Limb (tissue), 2 donors: ENCODE measurements around the gene HDAC7.
A peak's percentile ranks its signal among the peaks of the same experiment; 100 is the strongest.
"Not testable (repeated sequence)": the region's sequence is repeated elsewhere in the genome, so short reads cannot be mapped to it uniquely, and the experiment has no call there.

ENCODE experiments used
- DNase-seq, 2 donors: peaks; one replicate each; pipeline ENCODE4 v3.0.0-alpha.2; 2016; ENCODE audit errors: extremely low spot score in 2 of 2

Gene HDAC7

DNA sequence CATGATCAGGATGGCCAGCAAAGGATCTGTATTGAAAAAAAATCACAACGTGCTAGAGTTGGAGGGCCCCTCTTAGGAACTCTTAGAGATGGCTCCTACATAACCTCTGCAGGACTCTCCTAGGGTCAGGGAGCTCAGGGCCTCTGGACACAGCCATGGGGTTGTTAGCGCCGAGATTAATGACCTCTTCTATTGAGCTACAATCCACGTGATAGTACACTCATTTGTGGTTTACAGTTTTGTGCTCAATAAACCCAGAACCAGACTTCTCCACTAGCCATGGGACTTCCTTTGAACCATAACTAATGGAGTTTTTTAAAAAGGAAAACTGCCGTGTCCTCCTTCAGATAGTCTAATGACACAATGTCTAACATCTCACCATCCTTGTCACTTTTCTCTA lies 29.6 kb upstream of the HDAC7 start:
- no peak for DNase-seq

DNA sequence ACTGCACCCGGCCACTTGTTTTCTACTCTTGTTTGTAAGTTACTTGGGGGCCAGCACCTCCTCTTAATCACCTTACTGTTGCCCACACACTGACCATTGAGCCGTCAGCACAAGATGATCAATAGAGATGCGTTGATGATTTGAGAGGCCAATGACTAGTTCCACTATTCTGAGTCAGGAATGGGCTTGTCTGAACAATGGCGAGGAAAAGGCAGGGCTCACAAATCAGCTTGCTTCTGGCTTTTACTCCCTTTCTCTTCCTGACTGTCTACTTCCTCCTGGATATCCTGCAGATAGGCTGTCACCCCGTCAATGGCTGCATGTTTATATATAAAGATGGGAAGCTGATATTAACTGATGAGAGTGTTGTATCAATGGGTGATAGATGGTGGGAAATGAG lies 29.1 kb upstream of the HDAC7 start:
- DNase-seq: no peak

DNA sequence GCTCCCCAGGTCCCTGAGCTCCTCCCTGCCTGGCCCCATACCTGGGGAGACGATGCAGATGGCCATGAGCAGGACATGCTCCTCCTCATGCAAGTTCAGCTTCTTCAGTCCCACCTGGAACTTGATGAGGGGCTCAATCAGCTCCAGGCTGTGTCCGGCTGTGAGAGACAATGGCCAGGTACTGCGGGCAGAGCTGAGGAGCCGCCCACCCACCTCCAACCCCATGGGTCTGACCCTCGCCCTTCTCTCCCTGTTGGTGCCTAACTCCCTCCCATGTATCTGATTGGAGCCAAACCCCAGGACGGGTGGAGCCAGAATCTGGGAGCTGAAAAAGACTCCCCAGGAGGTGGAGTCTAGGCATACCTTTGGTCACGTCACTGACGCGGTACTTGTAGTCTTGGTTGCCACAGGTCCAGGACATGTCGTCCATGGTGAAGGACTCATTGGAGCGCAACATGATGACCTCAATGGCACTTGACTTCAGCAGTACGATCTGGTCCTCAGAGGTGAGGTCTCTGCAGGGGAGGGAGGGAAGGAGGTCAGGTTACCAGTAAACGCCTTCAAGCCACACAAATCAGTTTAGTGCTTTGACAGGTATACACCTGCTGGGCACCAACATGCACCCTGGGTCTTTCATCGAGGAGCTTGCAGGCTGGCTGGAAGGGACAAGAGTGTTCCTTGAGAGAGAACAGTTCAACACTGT lies 26.7 kb upstream of the HDAC7 start:
- DNase-seq: no peak

DNA sequence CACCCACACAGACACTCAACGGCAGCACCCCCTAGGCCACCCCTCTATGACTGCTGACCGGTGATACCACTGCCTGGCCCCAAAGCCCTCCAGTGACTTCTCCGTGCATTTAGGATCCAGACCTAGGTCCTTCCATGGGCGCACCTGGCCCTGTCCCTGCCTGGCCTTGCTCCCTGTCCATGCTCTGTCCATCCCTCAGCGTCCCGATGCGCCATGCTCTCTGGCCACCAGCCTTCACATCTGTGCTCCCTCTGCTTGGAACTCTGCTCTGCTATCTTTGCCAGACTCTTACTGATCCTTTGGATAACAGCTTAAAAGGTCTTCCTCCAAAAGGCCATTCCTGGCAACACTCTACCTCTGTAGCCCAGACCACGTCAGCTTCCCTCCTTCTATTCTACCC lies 25.4 kb upstream of the HDAC7 start:
- DNase-seq: no peak

DNA sequence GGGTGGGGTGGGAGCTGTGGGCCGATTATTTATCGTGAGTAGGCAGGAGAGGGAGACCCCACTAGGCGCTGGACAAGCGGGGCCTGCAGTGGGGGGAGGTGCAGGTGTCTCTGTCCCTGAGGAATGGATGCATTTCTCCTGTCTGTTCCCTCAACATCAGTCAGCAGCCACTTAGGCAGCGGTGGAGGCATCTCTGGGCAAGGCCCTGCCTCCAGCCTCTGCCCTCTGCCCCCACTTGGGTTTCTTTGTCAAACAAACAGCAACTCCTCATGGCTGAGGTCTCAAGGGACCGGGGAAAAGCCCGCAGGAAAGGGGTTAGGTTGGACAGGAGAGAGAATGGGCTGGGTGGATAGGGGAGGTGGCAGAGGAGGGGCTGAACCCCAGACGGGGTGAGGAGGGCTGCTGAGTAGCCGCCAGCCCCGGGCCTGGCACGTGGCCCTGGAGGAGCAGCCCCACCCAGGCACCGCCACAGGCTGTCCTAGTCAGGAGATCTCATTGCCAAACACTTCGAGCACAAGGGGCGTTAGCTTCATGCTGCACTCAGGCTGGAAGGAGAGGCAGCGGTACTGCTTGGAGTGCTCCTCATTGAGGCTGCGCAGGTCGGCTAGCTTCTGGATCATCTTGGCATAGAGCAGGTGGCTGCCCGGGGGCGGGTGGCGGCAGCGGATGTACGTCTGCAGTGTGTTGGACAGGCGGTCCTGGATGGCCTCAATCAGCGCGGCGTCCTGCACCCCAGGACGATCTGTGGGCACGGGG lies 24.7 kb upstream of the HDAC7 start:
- DNase-seq: no peak

DNA sequence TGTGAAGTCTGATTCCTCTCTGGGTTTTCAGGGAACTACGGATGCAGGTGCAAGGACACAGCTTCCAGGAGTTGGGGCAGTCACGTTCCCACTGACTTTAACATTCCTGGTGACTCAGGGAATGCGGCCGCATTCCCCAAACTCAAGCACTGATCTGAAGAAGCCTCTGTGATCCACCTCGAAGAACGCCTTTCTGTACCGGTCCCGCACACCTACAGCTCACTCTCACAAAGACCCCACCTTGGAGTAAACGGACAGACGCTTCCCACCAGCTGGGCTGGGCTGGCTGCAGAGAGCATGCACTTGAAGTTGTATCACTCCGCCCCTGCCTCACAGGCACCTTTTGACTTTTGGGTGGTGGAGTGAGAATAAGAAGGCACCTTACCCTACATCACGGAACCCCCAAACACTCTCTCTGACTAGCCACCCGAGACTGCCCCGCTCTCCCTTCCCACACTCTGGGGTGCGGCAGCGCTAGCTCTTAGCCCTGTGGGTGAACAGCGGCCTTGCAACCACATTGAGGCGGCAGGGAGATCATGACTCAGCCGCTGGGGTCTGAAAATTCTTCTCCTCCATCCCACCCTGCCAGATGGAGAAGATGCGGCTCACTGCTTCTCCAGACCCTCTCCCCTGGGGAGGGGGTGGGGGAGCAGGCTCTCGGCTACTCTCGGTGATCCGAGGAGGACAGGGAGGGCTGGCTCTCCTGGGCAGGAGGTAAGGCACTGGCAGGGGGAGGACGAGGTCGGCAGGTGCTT lies 23.7 kb upstream of the HDAC7 start:
- no peak for DNase-seq

DNA sequence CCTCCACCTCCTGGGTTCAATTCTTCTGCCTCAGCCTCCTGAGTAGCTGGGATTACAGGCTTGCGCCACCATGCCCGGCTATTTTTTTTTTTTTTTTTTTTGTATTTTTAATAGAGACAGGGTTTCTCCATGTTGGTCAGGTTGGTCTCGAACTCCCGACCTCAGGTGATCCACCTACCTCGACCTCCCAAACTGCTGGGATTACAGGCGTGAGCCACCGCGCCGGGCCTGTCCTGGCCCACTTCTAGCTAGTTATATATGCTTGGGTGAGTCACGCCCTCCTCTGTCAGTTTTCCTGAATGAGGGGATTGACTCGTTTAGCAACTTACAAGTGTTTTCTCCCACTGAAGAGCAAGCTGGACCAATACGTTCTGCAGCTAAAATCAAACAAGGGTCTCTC lies 22.8 kb upstream of the HDAC7 start:
- not testable (repeated sequence) for DNase-seq

DNA sequence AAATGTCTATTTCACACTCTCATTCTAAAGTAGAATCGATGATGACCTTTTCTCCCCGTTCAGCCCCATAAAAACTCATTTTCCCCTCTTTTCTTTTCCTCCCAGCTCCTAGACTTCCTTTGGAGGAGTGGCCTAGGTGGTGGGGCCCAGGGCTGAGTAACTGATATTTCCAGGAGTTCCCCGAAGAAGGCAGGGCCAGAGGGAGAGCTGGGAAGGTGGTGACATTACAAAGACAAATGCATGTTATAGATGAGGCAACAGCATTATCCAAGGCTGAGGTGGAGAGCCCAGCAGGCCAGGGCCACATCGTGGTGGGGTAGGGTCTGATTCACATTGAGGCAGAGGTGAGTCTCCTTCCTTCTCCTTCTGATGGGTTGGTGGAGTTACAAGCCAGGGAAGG lies 22.2 kb upstream of the HDAC7 start:
- DNase-seq: no peak

DNA sequence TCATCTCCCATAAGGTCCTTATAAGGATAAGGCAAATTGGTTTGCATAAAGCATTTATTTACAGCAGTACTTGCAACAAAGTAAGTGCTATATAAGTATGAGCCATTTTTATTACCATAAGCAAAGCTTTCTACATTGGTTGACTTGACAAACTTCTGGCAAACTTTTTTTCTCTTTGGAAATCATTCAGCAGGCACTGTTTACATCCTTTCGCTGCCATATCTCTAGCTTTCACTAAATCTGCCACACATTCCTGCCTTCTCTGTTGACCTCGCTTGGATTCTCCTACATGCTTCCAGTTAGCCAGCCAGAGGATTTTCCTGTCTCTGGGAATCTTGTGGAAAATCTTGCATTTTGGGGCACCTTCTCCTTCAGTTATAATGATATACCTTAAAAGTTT lies 21.8 kb upstream of the HDAC7 start:
- no peak for DNase-seq

DNA sequence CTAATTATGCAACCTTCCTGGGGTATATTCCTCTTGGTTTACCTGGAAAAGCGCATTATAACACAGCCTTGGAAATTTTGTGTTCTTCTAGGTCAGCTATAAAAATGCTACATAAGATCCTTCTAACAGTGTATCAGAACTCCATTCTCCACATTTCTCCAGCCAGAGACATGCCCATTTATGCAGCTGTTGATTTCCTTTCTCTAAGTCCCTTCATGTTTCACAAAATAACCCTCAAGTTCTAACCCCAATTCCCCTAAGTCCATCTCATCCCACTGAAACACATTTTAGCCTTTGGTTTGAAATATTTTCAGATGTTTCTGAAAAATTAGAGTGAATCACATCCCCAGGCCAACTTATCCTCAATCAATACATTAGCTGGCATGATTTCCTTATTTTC lies 20.9 kb upstream of the HDAC7 start:
- no peak for DNase-seq

DNA sequence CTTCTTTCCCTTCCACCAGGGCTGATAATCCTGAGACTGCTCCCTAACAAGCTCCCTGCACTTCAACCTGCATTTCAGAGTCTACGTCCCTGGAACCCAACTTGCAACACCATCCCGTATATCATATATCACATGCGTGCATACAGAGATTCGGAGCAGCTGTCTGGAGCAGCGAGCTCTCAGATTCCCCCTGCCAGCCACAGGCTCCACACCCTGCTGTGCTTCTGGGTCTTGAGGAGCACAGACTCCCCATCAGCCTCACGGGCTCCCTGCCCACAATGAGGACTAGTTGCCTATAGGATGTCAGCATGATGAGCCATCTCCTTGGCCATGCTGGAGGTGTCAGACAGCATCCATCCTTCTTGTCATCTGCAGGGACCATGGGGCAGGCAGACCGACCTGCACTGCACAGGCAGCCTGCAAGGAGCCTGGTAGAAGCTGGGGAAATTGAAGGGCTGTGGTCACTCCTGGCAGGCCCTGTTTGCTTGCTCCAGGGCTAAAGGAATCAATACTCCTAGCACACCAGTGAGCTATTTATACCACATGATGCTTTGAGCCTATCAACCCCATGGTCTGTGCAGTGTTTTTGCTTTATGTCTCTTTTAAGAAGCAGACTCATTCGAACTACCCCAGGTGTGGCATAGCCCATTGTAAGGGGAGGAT lies 19.6 kb upstream of the HDAC7 start:
- DNase-seq: no peak

DNA sequence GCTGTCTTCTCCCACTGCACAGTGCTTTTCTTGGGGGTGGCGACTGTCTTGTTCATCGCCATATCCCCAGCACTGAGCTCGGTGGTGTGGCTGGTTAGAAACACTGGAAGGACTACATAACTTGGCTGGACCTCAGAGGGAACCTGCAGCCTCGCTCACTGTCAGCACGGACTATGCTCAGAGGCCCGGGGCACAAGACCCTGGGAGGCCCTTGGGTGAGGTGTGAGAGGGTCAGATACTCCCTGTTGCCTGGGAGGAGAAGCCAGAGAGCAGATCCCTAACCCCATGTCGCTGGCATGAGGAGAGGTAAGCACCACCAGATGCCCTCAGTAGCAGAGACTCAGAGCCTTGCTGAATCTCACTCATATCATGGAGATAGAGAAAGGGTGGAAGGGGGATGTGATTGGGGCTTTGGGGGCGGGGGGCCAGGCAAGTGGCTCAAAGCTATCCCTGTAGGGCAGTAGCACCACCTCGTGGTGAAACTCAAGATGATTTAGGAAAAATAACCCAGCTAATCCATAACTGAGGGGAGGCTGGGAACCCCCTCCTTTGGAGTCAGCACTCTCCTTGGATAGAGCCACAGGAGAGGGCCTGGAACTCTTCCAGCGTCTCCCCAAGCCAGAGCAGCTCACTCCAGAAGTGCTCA lies 18.7 kb upstream of the HDAC7 start:
- DNase-seq: no peak

DNA sequence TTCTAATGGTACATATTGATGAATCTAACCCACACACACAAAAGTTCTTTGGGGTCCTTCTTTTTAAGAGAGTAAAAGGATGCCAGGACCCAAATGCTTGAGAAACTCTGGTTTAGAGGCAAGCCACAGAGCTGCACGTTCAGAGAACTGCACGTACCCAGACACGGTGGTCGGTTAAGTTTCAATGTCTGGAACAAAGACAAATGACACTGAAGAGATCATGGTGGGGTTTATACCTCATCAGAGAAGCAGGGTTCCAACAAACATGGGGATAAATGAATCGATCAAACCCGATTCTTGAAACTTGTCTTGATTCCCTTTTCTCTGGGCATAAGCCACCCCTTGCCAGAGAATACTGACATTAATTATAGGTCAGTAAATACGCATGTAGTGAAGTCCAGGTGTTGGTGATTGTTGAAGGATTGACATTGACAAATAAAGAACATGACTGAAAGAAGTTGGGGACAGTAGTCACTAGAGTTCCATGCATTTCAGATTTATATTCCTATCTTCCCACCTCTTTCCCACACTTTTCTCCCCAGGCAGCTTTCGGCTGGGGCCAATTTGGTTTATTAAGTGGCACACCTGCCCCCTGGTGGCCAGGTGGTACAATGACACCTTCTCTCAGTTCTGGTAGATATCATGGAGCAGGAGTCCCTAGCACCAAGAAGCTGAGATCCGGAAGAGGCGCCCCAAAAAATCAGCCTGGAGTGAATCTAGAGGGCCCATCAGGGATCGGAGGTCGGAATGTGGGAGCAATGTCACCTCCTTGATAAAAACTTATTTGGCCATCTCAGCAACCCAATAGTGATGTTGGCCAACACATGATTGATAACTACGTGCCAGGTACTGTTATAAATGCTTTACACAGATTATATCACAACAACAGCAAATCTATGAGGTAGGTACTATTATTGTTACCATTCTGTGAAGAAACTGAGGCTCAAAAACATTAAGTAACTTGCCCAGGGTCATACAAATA lies 17.8 kb upstream of the HDAC7 start:
- peak in 1 of 2 donors; percentile 78 for DNase-seq

DNA sequence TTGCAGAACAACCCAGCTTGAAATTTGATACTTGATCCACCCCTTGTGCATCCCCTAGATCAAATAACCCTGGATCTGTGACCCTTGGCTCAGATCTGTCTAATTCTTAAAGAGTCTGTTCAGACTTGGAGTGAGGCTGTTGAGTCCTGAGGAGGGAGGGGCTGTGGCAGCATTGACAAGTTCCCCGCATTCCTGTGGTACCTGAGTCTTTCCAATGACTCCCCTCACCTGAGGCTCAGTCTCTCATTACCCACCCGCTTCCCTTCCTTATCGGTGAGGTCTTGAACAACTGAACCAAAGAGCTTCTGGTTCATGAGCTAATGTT lies 16.1 kb upstream of the HDAC7 start:
- DNase-seq: no peak

DNA sequence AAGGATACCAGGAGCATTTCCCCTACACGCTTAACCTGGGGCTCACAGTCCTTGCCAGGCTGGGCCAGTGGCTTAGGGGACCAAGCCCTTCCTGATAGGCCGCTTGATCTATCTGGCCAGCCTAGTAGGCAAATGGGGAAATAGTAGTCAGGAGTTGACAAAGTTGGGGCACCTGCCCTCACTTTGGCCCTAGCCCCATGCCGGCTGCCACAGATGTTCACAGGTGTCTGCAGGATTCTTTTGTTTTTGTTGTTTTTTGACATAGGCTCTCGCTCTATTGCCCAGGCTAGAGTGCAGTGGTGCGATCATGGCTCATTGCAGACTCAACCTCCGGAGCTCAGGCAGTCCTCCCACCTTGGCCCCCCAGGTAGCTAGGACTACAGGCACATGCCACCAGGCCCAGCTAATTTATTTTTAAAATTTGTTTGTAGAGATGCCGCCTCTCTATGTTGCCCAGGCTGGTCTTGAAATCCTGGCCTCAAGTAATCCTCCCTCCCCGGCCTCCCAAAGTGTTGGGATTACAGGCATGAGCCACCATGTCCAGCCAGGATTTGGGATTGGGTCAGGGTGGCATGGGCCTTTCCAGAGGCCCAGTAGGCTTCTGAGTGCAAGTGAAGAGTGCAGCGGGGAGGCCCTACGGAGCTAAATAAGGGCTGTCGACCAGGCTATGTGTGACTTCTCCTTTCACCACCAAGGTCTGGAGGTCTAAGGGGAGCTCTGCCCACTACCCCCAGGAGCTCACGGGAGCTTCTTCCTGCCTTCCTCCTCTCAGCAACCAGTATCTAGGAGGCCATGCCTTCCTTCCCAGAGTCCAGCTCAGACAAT lies 15.5 kb upstream of the HDAC7 start:
- DNase-seq: no peak

DNA sequence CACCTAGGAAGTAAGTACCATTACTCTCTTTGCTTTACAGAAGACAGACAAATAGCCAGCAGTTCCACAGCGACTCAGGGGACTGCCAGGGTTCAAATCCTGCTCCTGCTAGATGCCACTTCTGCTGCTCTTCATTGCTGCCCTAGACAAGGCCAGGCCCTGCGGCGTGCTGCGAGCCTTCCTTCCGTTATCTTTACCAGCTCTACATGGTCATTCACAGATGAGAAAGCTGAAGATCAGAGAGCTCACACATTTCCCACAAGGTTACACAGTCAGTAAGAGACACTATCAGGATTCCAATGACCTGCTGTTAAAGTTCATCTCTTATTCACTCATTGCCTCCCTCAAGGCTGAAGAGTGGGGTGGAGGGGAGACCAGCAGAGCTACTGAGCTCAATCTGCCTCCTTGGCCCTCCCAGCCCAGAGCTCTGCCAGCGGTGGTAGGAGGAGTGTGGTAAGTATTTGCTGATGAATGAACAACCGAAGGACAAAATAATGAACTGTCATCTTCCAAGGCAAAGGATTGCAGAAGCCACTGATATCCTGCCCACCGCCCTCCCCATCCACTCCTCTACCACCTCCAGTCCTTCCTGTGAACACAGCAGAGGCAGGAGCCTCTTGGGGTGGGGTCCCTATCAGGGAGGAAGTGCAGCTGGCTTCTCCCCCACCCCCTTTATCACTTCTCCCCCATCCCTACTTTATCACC lies 14.6 kb upstream of the HDAC7 start:
- no peak for DNase-seq

DNA sequence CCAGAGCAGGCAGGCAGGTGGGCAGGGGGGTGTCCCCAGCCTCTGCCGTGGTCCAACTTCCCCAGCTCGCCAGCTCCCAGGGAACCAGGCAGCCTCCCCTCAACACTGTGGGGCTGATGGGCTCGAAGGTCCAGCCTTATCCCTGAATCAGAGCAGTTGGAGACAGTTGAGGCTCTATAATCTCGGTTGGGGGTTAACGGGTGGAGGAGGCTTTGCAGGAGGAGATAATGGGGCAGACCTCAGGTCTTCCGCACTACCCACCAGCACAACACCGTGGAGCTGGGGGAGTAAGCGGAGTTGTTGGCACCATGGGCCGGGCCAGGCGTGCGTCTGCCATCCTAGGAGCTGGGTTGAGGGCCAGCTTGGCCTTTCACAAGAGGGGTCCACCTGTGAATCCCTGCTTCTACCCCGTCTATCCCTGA lies 13.9 kb upstream of the HDAC7 start:
- DNase-seq: no peak

DNA sequence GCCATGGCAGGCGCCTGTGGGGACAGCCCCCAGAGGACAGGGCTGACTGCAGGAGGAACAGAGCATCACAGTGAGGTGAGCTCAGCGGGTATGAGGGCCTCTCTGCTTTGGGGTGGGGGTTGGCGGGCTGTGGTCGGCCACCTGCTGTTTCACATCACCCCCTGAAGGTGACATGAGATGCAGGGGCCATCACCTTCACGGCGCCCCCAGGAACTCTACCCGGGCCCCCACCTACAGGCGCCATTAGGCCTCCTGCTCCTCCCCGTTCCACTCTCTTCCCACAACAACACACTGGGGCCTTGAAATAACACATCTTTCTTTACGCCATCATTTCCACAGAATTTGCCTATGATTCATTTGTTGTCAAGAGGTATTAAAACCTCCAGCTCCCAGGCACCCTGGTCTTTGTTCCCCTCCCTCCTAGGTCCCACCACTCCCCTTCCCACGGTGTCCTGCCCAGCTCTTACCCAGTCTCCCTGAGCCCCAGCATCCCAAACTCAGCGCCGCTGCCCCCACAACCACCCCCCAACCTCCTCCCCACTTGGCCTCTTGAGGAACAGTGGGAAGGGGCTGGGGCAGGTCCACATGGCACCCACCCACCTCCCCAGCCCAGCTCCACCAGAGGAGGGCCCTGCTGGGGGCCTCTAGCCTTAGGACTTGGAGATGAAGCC lies 12.7 kb upstream of the HDAC7 start:
- no peak for DNase-seq
